GM23338 (cell line): ENCODE results near the gene SMURF1. TPM values are rescaled to one million over a fixed set of nuclear protein-coding genes. Genes with fewer than 3 reads are reported as not detected.

Source experiments
- ATAC-seq: fragments of 200-7000 bp; cut with Tn5 transposase; 3 replicates; pipeline ENCODE4 v1.9.1; 2020
- DNase-seq: peaks from one replicate; pipeline ENCODE4 v3.0.0-alpha.2; 2015; ENCODE audit warnings: low spot score
- H2AFZ ChIP-seq: fragments of 200-600 bp; sonication (generic); 2 replicates; pipeline ENCODE4 v1.8.0; 2016; ENCODE audit warnings: antibody characterized with exemption, mild to moderate bottlenecking, moderate library complexity
- H3F3A ChIP-seq: fragments of 200-600 bp; sonication (generic); replicated peaks from 2 replicates; pipeline ENCODE4 v1.8.0; 2017; ENCODE audit warnings: antibody characterized with exemption, mixed run types, low read depth
- H3K27ac ChIP-seq: fragments of 200-600 bp; sonication (generic); 2 replicates; pipeline ENCODE4 v1.6.1; 2016; ENCODE audit warnings: low read depth
- H3K27me3 ChIP-seq: fragments of 200-600 bp; sonication (generic); 2 replicates; pipeline ENCODE4 v1.8.0; 2016; ENCODE audit warnings: mild to moderate bottlenecking, mixed run types, moderate library complexity; ENCODE audit not compliant: insufficient read depth
- H3K36me3 ChIP-seq: fragments of 200-600 bp; sonication (generic); 2 replicates; pipeline ENCODE4 v1.8.0; 2016; ENCODE audit warnings: mild to moderate bottlenecking; ENCODE audit not compliant: insufficient read depth
- H3K4me1 ChIP-seq: fragments of 200-600 bp; sonication (generic); 2 replicates; pipeline ENCODE4 v1.8.0; 2016; ENCODE audit warnings: mild to moderate bottlenecking, moderate library complexity; ENCODE audit not compliant: insufficient read depth
- H3K4me2 ChIP-seq: fragments of 200-600 bp; sonication (generic); 2 replicates; pipeline ENCODE4 v1.7.1; 2017; ENCODE audit warnings: mixed run types
- H3K4me3 ChIP-seq: fragments of 200-600 bp; sonication (generic); 2 replicates; pipeline ENCODE4 v1.6.1; 2016; ENCODE audit warnings: mixed run types
- H3K79me2 ChIP-seq: fragments of 200-600 bp; sonication (generic); replicated peaks from 2 replicates; pipeline ENCODE4 v1.8.0; 2017; ENCODE audit warnings: mild to moderate bottlenecking; ENCODE audit not compliant: insufficient read depth
- H3K9me2 ChIP-seq: fragments of 200-600 bp; sonication (generic); 2 replicates; pipeline ENCODE4 v1.8.0; 2017; ENCODE audit not compliant: insufficient read depth
- H4K20me1 ChIP-seq: fragments of 200-600 bp; sonication (generic); replicated peaks from 2 replicates; pipeline ENCODE4 v1.8.0; 2017; ENCODE audit warnings: mild to moderate bottlenecking; ENCODE audit not compliant: insufficient read depth
- H3K27ac Mint-ChIP-seq: 2 replicates; pipeline ENCODE4 v1.8.0; 2020; ENCODE audit warnings: inconsistent platforms, mild to moderate bottlenecking, moderate library complexity, mixed read lengths
- H3K27me3 Mint-ChIP-seq: 3 replicates; pipeline ENCODE4 v1.8.0; 2022; ENCODE audit warnings: low read depth, mild to moderate bottlenecking, moderate library complexity, mixed read lengths, inconsistent platforms; ENCODE audit not compliant: insufficient read depth, poor library complexity
- H3K36me3 Mint-ChIP-seq: 3 replicates; pipeline ENCODE4 v1.8.0; 2021; ENCODE audit warnings: low read depth, mild to moderate bottlenecking, inconsistent platforms, moderate library complexity, mixed read lengths
- H3K4me1 Mint-ChIP-seq: 3 replicates; pipeline ENCODE4 v1.8.0; 2020; ENCODE audit warnings: mild to moderate bottlenecking, inconsistent platforms, mixed read lengths
- H3K4me3 Mint-ChIP-seq: 3 replicates; pipeline ENCODE4 v1.8.0; 2021; ENCODE audit warnings: moderate library complexity, mild to moderate bottlenecking, inconsistent platforms, mixed read lengths
- H3K9me3 Mint-ChIP-seq: 3 replicates; pipeline ENCODE4 v1.8.0; 2020; ENCODE audit warnings: moderate library complexity, mild to moderate bottlenecking, inconsistent platforms, mixed read lengths
- CREB1 ChIP-seq: fragments of 250-450 bp; sonication (Bioruptor Pico); IDR thresholded peaks from 2 replicates; pipeline ENCODE4 v1.5.0; 2020; ENCODE audit warnings: low read depth, mild to moderate bottlenecking, moderate library complexity
- CTCF ChIP-seq, 2 experiments: fragments of 200-600 bp in 1 of 2; sonication (generic) in 1 of 2; conservative IDR thresholded peaks; 2 replicates each; pipeline versions ENCODE4 v1.5.1 to v1.6.1; 2016 to 2017; ENCODE audit warnings: antibody characterized with exemption in 2 of 2, low read depth in 2 of 2, mild to moderate bottlenecking in 2 of 2, moderate library complexity in 1 of 2
- ETS1 ChIP-seq: IDR thresholded peaks from 2 replicates; pipeline ENCODE4 v1.6.1; 2016; ENCODE audit warnings: antibody characterized with exemption
- EZH2 ChIP-seq: fragments of 200-600 bp; sonication (generic); IDR thresholded peaks from one replicate; pipeline ENCODE4 v1.8.0; 2017; ENCODE audit warnings: antibody characterized with exemption, mild to moderate bottlenecking, low read depth; ENCODE audit not compliant: unreplicated experiment
- EZH2phosphoT487 ChIP-seq: fragments of 200-600 bp; sonication (generic); IDR thresholded peaks from one replicate; pipeline ENCODE4 v1.8.1; 2018; ENCODE audit warnings: antibody characterized with exemption; ENCODE audit not compliant: unreplicated experiment
- JUNB ChIP-seq: IDR thresholded peaks from one replicate; pipeline ENCODE4 v1.6.1; 2016; ENCODE audit warnings: antibody characterized with exemption; ENCODE audit not compliant: unreplicated experiment
- NANOG ChIP-seq: IDR thresholded peaks from 2 replicates; pipeline ENCODE4 v1.6.1; 2016; ENCODE audit warnings: antibody characterized with exemption, borderline replicate concordance
- POLR2AphosphoS5 ChIP-seq: IDR thresholded peaks from 2 replicates; pipeline ENCODE4 v1.6.1; 2016; ENCODE audit warnings: antibody characterized with exemption, low read depth
- REST ChIP-seq: IDR thresholded peaks from one replicate; pipeline ENCODE4 v1.6.1; 2018; ENCODE audit warnings: antibody characterized with exemption; ENCODE audit not compliant: unreplicated experiment
- STAT1 ChIP-seq: IDR thresholded peaks from one replicate; pipeline ENCODE4 v1.6.1; 2016; ENCODE audit warnings: antibody characterized with exemption; ENCODE audit not compliant: unreplicated experiment
- ZNF114 ChIP-seq: fragments of 250-450 bp; sonication (Bioruptor Pico); IDR thresholded peaks from 2 replicates; pipeline ENCODE4 v1.5.0; 2020; ENCODE audit warnings: mild to moderate bottlenecking, moderate library complexity
- ZNF331 ChIP-seq: fragments of 250-450 bp; sonication (Bioruptor Pico); IDR thresholded peaks from 2 replicates; pipeline ENCODE4 v1.5.0; 2020; ENCODE audit warnings: low read depth, mild to moderate bottlenecking, moderate library complexity
- ZNF462 ChIP-seq: fragments of 250-450 bp; sonication (Bioruptor Pico); IDR thresholded peaks from 2 replicates; pipeline ENCODE4 v1.5.0; 2020; ENCODE audit warnings: mild to moderate bottlenecking, moderate library complexity
- polyA plus RNA-seq: library from polyadenylated mRNA; unstranded; fragments of >200 nt; fragmentation: Nextera tagmentation; extraction: Ambion mirVana; gene quantifications from 2 replicates; pipeline ENCODE4 v1.2.1, GENCODE V29; 2016
- total RNA-seq: library from RNA; depleted of rRNA; stranded (reverse); fragments of >200 nt; shearing (Covaris generic); gene quantifications from 2 replicates; pipeline ENCODE4 v1.2.3, GENCODE V29; 2014

The SMURF1 gene
- total and polyA plus RNA-seq, 2 experiments from 2014 or later: 5.8 to 23.9 TPM

- Histone ChIP-seq H3F3A (no peaks in the 10 kb centered on the region), H3K9me2 (no peaks in the 10 kb centered on the region), H3K27me3 (no peaks in the 10 kb centered on the region), H3K4me3 (no peak overlapping the region), H4K20me1 (0 out of 2 replicates have a peak, but pooled peaks cover 10% of the 10 kb centered on the region), H3K79me2 (peaks cover 6% of the 10 kb centered on the region), H3K4me1 (no peaks in the 10 kb centered on the region), H3K4me2 (no peak overlapping the region), H3K27ac (no peak overlapping the region), H2AFZ (no peak overlapping the region), H3K36me3 (no peaks in the 10 kb centered on the region; the same call in 1 of the 2 replicates)
- Mint-ChIP-seq H3K4me1 (peaks cover 11% of the 10 kb centered on the region; the same call in 2 of the 3 replicates), H3K36me3 (peaks cover 22% of the 10 kb centered on the region), H3K27me3 (peaks cover 3% of the 10 kb centered on the region), H3K27ac (peak overlapping the region; percentile 64; the same call in 1 of the 2 replicates), H3K4me3 (no peak overlapping the region), H3K9me3 (no peaks in the 10 kb centered on the region)
- DNase-seq (no peak), ATAC-seq (peak; percentile 26; the same call in 2 of the 3 replicates)
- TF ChIP-seq ZNF114 (CRISPR knock-in tag): no peak
- no peak for TF ChIP-seq NANOG
- no peak for TF ChIP-seq EZH2phosphoT487
- no peak for TF ChIP-seq EZH2
- no peak for TF ChIP-seq STAT1
- no peak for TF ChIP-seq ETS1
- TF ChIP-seq REST: no peak
- TF ChIP-seq ZNF331 (CRISPR knock-in tag): no peak
- TF ChIP-seq CTCF (conservative IDR thresholded peaks at IDR 0.05; ENCODE audit: low read depth in 2 of 2): no peak
- no peak for TF ChIP-seq CREB1
- TF ChIP-seq ZNF462 (CRISPR knock-in tag): no peak
- no peak for TF ChIP-seq JUNB
- TF ChIP-seq POLR2AphosphoS5: no peak
Measured at GRCh38 chr7:99021941-99022560, 121.9 kb downstream of the SMURF1 start.
